Inflammatory macrophage treated with lipopolysaccharide for 4 hours (primary cell): Measurements from ENCODE around the gene SAMD4B.
A peak's percentile ranks its signal among the peaks of the same experiment; 100 is the strongest.

Source experiments
- DNase-seq: peaks from one replicate; pipeline ENCODE4 v3.0.0-alpha.2; 2020

The SAMD4B gene

GRCh38 chr19:39339674-39340073 lies 2.5 kb upstream of the SAMD4B start:
- DNase-seq: no peak

- DNase-seq: peak; percentile 45
Observed at GRCh38 chr19:39340156-39340555, 2.1 kb upstream of the SAMD4B start.

GRCh38 chr19:39341129-39341718 lies 997 bp upstream of the SAMD4B start:
- DNase-seq: peak; percentile 42

- no peak for DNase-seq
Observed at GRCh38 chr19:39342647-39343305, 555 bp downstream of the SAMD4B start.

GRCh38 chr19:39345956-39346355 lies 3.7 kb downstream of the SAMD4B start:
- DNase-seq: no peak

GRCh38 chr19:39347332-39348164 lies 5.3 kb downstream of the SAMD4B start:
- no peak for DNase-seq

- DNase-seq: no peak
Observed at GRCh38 chr19:39349326-39349725, 7.1 kb downstream of the SAMD4B start.

GRCh38 chr19:39350156-39350555 lies 7.9 kb downstream of the SAMD4B start:
- DNase-seq: no peak

GRCh38 chr19:39351537-39352064 lies 9.4 kb downstream of the SAMD4B start:
- peak; percentile 80 for DNase-seq

GRCh38 chr19:39352381-39353255 lies 10.4 kb downstream of the SAMD4B start:
- DNase-seq: no peak

GRCh38 chr19:39355253-39355652 lies 13.0 kb downstream of the SAMD4B start:
- DNase-seq: no peak

GRCh38 chr19:39356073-39356472 lies 13.9 kb downstream of the SAMD4B start:
- DNase-seq: no peak

- no peak for DNase-seq
Observed at GRCh38 chr19:39356647-39357046, 14.4 kb downstream of the SAMD4B start.

- no peak for DNase-seq
Observed at GRCh38 chr19:39359026-39359425, 16.8 kb downstream of the SAMD4B start.

GRCh38 chr19:39360599-39360998 lies 18.4 kb downstream of the SAMD4B start:
- DNase-seq: no peak

GRCh38 chr19:39362682-39363657 lies 20.7 kb downstream of the SAMD4B start:
- DNase-seq: no peak

GRCh38 chr19:39363901-39364457 lies 21.8 kb downstream of the SAMD4B start:
- no peak for DNase-seq

- no peak for DNase-seq
Observed at GRCh38 chr19:39365531-39365930, 23.3 kb downstream of the SAMD4B start.

GRCh38 chr19:39369200-39369599 lies 27.0 kb downstream of the SAMD4B start:
- no peak for DNase-seq

- no peak for DNase-seq
Observed at GRCh38 chr19:39370735-39371134, 28.5 kb downstream of the SAMD4B start.
